ENCODE measurements around the gene FAM184A.

GRCh38 chr6:119083007-119083406, 4.5 kb upstream of the FAM184A start:
- no peak for TF ChIP-seq POLR2A (IDR thresholded peaks at IDR 0.05)
- TF ChIP-seq, protein P1, sequence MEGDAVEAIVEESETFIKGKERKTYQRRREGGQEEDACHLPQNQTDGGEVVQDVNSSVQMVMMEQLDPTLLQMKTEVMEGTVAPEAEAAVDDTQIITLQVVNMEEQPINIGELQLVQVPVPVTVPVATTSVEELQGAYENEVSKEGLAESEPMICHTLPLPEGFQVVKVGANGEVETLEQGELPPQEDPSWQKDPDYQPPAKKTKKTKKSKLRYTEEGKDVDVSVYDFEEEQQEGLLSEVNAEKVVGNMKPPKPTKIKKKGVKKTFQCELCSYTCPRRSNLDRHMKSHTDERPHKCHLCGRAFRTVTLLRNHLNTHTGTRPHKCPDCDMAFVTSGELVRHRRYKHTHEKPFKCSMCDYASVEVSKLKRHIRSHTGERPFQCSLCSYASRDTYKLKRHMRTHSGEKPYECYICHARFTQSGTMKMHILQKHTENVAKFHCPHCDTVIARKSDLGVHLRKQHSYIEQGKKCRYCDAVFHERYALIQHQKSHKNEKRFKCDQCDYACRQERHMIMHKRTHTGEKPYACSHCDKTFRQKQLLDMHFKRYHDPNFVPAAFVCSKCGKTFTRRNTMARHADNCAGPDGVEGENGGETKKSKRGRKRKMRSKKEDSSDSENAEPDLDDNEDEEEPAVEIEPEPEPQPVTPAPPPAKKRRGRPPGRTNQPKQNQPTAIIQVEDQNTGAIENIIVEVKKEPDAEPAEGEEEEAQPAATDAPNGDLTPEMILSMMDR (IDR thresholded peaks at IDR 0.05), result no peak

Data from suprapubic skin (tissue), 3 donors.